Measurements from ENCODE around the gene TSPO2. TPM values are rescaled to one million over a fixed set of nuclear protein-coding genes. Genes with fewer than 3 reads are reported as not detected.

TSPO2 gene
- total and polyA plus RNA-seq, 9 donors = not detected

DNA sequence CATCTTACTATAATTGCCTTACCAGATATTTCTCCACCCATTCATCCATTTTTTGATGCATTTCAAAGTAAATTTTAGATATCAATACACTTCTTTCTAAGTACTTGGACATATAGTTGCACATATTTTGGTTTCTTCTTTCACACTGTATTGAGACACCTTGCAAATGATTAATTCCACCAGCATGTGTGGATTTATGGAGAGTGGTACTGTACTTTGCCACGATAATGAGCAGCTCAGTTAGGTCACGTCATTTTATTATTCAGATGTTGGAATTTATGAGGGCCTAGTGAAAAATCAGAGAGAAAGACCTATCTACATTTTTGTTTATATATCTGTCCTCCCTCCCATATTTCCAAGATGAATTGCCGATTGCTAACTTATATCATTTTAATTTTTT lies 35.8 kb downstream of the TSPO2 start:
- intact Hi-C loops (cut with DNase I) = no loop called here
- Histone ChIP-seq H3K9me3 (no peaks in the 10 kb centered on the region), H3K4me3 (no peak overlapping the region), H3K27ac (no peak overlapping the region), H3K27me3 (no peaks in the 10 kb centered on the region), H3K36me3 (no peaks in the 10 kb centered on the region), H3K4me1 (ENCODE audit: insufficient read depth) (peaks cover 5% of the 10 kb centered on the region)
- DNase-seq = no peak
- 78 to 84% (median 82%) methylated on average over 3 of the region's 3 CpGs for WGBS, 3 donors
- no peak for TF ChIP-seq POLR2A (IDR thresholded peaks at IDR 0.05)
- TF ChIP-seq EP300 (IDR thresholded peaks at IDR 0.05) = no peak
- TF ChIP-seq CTCF (IDR thresholded peaks at IDR 0.05) = no peak

GRCh38 chr6:41079080-41079479 lies 36.8 kb downstream of the TSPO2 start:
- Histone ChIP-seq H3K36me3 (no peaks in the 10 kb centered on the region), H3K27ac (no peak overlapping the region), H3K9me3 (no peaks in the 10 kb centered on the region), H3K4me3 (no peak overlapping the region), H3K27me3 (no peaks in the 10 kb centered on the region), H3K4me1 (ENCODE audit: insufficient read depth) (peaks cover 5% of the 10 kb centered on the region)
- 88 to 100% (median 98%) methylated on average over 1 of the region's 1 CpG for WGBS, 3 donors
- TF ChIP-seq POLR2A (IDR thresholded peaks at IDR 0.05) (no peak), EP300 (IDR thresholded peaks at IDR 0.05) (no peak), CTCF (IDR thresholded peaks at IDR 0.05) (no peak)
- intact Hi-C loops (cut with DNase I) = no loop called here
- no peak for DNase-seq

DNA sequence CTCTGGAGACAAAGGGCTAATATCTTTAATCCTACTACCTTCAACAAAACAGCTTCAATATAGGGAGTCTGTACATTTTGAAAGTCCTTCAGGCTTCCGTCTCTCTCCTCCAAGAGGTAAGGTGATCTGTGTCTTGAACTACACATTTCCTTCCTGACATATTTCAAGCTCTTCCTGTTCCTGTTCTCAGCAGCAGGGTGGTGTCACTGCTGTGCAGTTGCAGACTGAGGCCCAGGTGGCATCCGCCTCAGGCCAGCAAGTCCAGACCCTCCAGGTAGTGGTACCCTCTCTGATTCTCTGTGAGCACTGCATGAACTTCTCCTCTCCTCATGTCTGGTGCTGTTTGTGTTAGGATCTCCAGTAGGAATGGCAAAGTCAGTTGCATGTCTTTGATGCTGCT lies 38.4 kb downstream of the TSPO2 start:
- H3K27me3 ChIP-seq = no peaks in the 10 kb centered on the region
- H3K36me3 ChIP-seq = no peaks in the 10 kb centered on the region
- no peaks in the 10 kb centered on the region for H3K4me1 ChIP-seq (ENCODE audit: insufficient read depth)
- TF ChIP-seq EP300 (IDR thresholded peaks at IDR 0.05) = no peak
- no peak for TF ChIP-seq CTCF (IDR thresholded peaks at IDR 0.05)
- no peak for TF ChIP-seq POLR2A (IDR thresholded peaks at IDR 0.05)
- H3K9me3 ChIP-seq = no peaks in the 10 kb centered on the region
- intact Hi-C loops (cut with DNase I) = no loop called here
- no peak for DNase-seq
- H3K4me3 ChIP-seq = no peak overlapping the region
- H3K27ac ChIP-seq = no peak overlapping the region
- 94 to 100% (median 95%) methylated on average over 2 of the region's 2 CpGs for WGBS, 3 donors

DNA sequence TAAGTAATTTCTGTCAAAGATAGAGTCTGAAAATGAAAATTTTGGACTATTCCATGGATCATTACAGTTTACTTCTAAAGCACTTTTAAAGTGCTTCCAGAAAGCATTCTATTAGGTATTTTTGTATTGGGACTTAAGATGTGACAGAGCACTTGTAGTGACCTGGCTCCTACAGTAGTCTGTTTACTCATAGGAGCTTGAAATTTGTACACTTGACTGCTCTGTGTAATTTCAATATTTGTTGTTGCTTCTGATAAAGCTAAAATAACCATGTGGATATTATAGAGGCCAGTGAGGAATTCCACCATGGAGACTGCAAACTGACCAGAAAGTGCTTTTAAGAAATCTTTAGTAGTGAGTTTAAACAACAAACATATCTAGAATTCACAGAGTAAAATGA lies 40.8 kb downstream of the TSPO2 start:
- no peaks in the 10 kb centered on the region for H3K36me3 ChIP-seq
- no peak for TF ChIP-seq POLR2A (IDR thresholded peaks at IDR 0.05)
- TF ChIP-seq EP300 (IDR thresholded peaks at IDR 0.05) = no peak
- no peak for TF ChIP-seq CTCF (IDR thresholded peaks at IDR 0.05)
- intact Hi-C loops (cut with DNase I) = no loop called here

GRCh38 chr6:41085182-41085581 lies 42.9 kb downstream of the TSPO2 start:
- intact Hi-C loops (cut with DNase I) = no loop called here
- Histone ChIP-seq H3K9me3 (no peaks in the 10 kb centered on the region), H3K36me3 (no peaks in the 10 kb centered on the region)

More for the DNA sequence above, 40.8 kb downstream of the TSPO2 start:
- H3K27me3 ChIP-seq = no peaks in the 10 kb centered on the region
- no peaks in the 10 kb centered on the region for H3K9me3 ChIP-seq
- H3K4me3 ChIP-seq = no peak overlapping the region
- no peak overlapping the region for H3K27ac ChIP-seq
- DNase-seq = no peak
- no peaks in the 10 kb centered on the region for H3K4me1 ChIP-seq (ENCODE audit: insufficient read depth)

More at GRCh38 chr6:41085182-41085581, 42.9 kb downstream of the TSPO2 start:
- TF ChIP-seq CTCF (IDR thresholded peaks at IDR 0.05) (no peak), POLR2A (IDR thresholded peaks at IDR 0.05) (no peak), EP300 (IDR thresholded peaks at IDR 0.05) (no peak)
- no peaks in the 10 kb centered on the region for H3K27me3 ChIP-seq
- no peak overlapping the region for H3K27ac ChIP-seq
- no peak for DNase-seq
- no peak overlapping the region for H3K4me3 ChIP-seq
- no peaks in the 10 kb centered on the region for H3K4me1 ChIP-seq (ENCODE audit: insufficient read depth)

Measured in ovary (tissue), 9 donors.